Breast epithelium (tissue), 4 donors: ENCODE measurements around the gene SBNO1. TPM values are rescaled to one million over a fixed set of nuclear protein-coding genes. Genes with fewer than 3 reads are reported as not detected.

Experiments
- DNase-seq, 2 donors: peaks; one replicate each; pipeline ENCODE4 v3.0.0-alpha.2; 2019; ENCODE audit warnings: low spot score in 2 of 2
- H3K27ac ChIP-seq, 2 donors: fragments of 200-600 bp; sonication (generic) in 1 of 2; one replicate each; pipeline ENCODE4 v1.5.1; 2016 to 2019; ENCODE audit warnings: mild to moderate bottlenecking in 1 of 2
- H3K27me3 ChIP-seq, 2 donors: fragments of 200-600 bp; sonication (generic) in 1 of 2; one replicate each; pipeline versions ENCODE4 v1.5.1 to v1.6.0; 2017 to 2019; ENCODE audit warnings: control low read depth in 1 of 2, mild to moderate bottlenecking in 1 of 2
- H3K36me3 ChIP-seq: fragments of 200-600 bp; one replicate; pipeline ENCODE4 v1.5.1; 2019
- H3K4me1 ChIP-seq, 2 donors: fragments of 200-600 bp; sonication (generic); one replicate each; pipeline ENCODE4 v1.5.1; 2016 to 2019; ENCODE audit warnings: control low read depth in 1 of 2
- H3K4me3 ChIP-seq, 3 donors: fragments of 200-600 bp; sonication (generic); 1 replicate in 2 of 3; 2 replicates in 1 of 3; pipeline ENCODE4 v1.5.1; 2016 to 2019; ENCODE audit warnings: mild to moderate bottlenecking in 3 of 3, moderate library complexity in 2 of 3
- H3K9me3 ChIP-seq, 2 donors: fragments of 200-600 bp; sonication (generic) in 1 of 2; one replicate each; pipeline ENCODE4 v1.5.1; 2016 to 2019; ENCODE audit warnings: control low read depth in 1 of 2
- CTCF ChIP-seq, 3 donors: fragments of 450-650 bp; IDR thresholded peaks; one replicate each; pipeline ENCODE4 v1.5.1; 2016 to 2017; ENCODE audit warnings: antibody characterized with exemption in 3 of 3, mild to moderate bottlenecking in 3 of 3, moderate library complexity in 3 of 3
- POLR2A ChIP-seq: fragments of 450-650 bp; IDR thresholded peaks from one replicate; pipeline ENCODE4 v1.6.1; 2016; ENCODE audit warnings: antibody characterized with exemption, mild to moderate bottlenecking, moderate library complexity
- POLR2AphosphoS5 ChIP-seq, 3 donors: sonication (generic); formaldehyde crosslinking; IDR thresholded peaks; one replicate each; pipeline ENCODE4 v1.6.1; 2017; ENCODE audit warnings: antibody characterized with exemption in 3 of 3
- intact Hi-C: fragments of 100-400 bp; cut with DNase I; formaldehyde crosslinking; loops from one replicate; pipeline ENCODE4 v1.15.1; 2023; ENCODE audit warnings: low total_unique reads
- total RNA-seq, 3 donors: library from RNA; depleted of rRNA; stranded (reverse); fragments of >200 nt; gene quantifications; one replicate each; pipeline ENCODE4 v1.1.0, GENCODE V29; 2016

Gene SBNO1
- total RNA-seq, 3 donors from 2014 or later: 20.3 to 31.0 (median 22.9) TPM

- TF ChIP-seq CTCF (IDR thresholded peaks at IDR 0.05) (no peak), POLR2A (no peak), POLR2AphosphoS5 (IDR thresholded peaks at IDR 0.05) (no peak)
- intact Hi-C loops: no loop called here
- H3K27me3 ChIP-seq: no peaks in the 10 kb centered on the region
- H3K27ac ChIP-seq: no peak overlapping the region
- no peak overlapping the region for H3K4me3 ChIP-seq
- DNase-seq: no peak
- no peaks in the 10 kb centered on the region for H3K4me1 ChIP-seq
- no peaks in the 10 kb centered on the region for H3K9me3 ChIP-seq
- H3K36me3 ChIP-seq: no peaks in the 10 kb centered on the region
Measured at GRCh38 chr12:123278101-123278627, 86.5 kb downstream of the SBNO1 start.

- intact Hi-C loops: no loop called here
- no peaks in the 10 kb centered on the region for H3K36me3 ChIP-seq
- H3K27me3 ChIP-seq: no peaks in the 10 kb centered on the region
- no peak overlapping the region for H3K4me3 ChIP-seq
- DNase-seq: no peak
- no peak overlapping the region for H3K27ac ChIP-seq
- H3K9me3 ChIP-seq: no peaks in the 10 kb centered on the region
- no peak for TF ChIP-seq POLR2A
- TF ChIP-seq POLR2AphosphoS5 (IDR thresholded peaks at IDR 0.05): no peak
- no peak for TF ChIP-seq CTCF (IDR thresholded peaks at IDR 0.05)
- H3K4me1 ChIP-seq: peaks cover under 1 to 3% of the 10 kb centered on the region in 2 donors
Measured at GRCh38 chr12:123273166-123273565, 91.5 kb downstream of the SBNO1 start.

- peaks cover 5 to 8% of the 10 kb centered on the region in 2 donors for H3K4me1 ChIP-seq
- peak overlapping the region; percentile 75 to 82 (median 77) for H3K4me3 ChIP-seq
- no peaks in the 10 kb centered on the region for H3K36me3 ChIP-seq
- H3K27ac ChIP-seq: peak overlapping the region; percentile 87 to 96
- no peak for TF ChIP-seq POLR2A
- TF ChIP-seq CTCF (IDR thresholded peaks at IDR 0.05): peak in 1 of 3 donors; percentile 77
- no peak for TF ChIP-seq POLR2AphosphoS5 (IDR thresholded peaks at IDR 0.05)
- H3K27me3 ChIP-seq: no peaks in the 10 kb centered on the region
- intact Hi-C loops: no loop called here
- peak in 1 of 2 donors; percentile 81 for DNase-seq
- no peaks in the 10 kb centered on the region for H3K9me3 ChIP-seq
Measured at GRCh38 chr12:123271001-123271668, 93.5 kb downstream of the SBNO1 start.

- intact Hi-C loops: no loop called here
- H3K36me3 ChIP-seq: no peaks in the 10 kb centered on the region
- H3K27me3 ChIP-seq: no peaks in the 10 kb centered on the region
- no peak for DNase-seq
- no peaks in the 10 kb centered on the region for H3K9me3 ChIP-seq
- no peak for TF ChIP-seq POLR2A
- no peak for TF ChIP-seq POLR2AphosphoS5 (IDR thresholded peaks at IDR 0.05)
- no peak for TF ChIP-seq CTCF (IDR thresholded peaks at IDR 0.05)
- peak overlapping the region; percentile 75 to 82 (median 77) for H3K4me3 ChIP-seq
- peaks cover 5 to 8% of the 10 kb centered on the region in 2 donors for H3K4me1 ChIP-seq
- peak overlapping the region; percentile 87 to 96 for H3K27ac ChIP-seq
Measured at GRCh38 chr12:123270214-123271000, 94.2 kb downstream of the SBNO1 start.

GRCh38 chr12:123269896-123270213 is 94.8 kb downstream of the SBNO1 start:
- TF ChIP-seq POLR2AphosphoS5 (IDR thresholded peaks at IDR 0.05) (no peak), POLR2A (no peak), CTCF (IDR thresholded peaks at IDR 0.05) (no peak)
- Histone ChIP-seq H3K4me1 (peaks cover 5 to 8% of the 10 kb centered on the region in 2 donors), H3K36me3 (no peaks in the 10 kb centered on the region), H3K4me3 (peak overlapping the region; percentile 75 to 82 (median 77)), H3K9me3 (no peaks in the 10 kb centered on the region), H3K27me3 (no peaks in the 10 kb centered on the region), H3K27ac (peak overlapping the region; percentile 87 to 96)
- DNase-seq: no peak
- intact Hi-C loops: no loop called here
